Measurements from ENCODE around the gene SFMBT2.

GRCh38 chr10:7405637-7406036 lies 5.2 kb downstream of the SFMBT2 start:
- TF ChIP-seq POLR2AphosphoS5 (IDR thresholded peaks at IDR 0.05; ENCODE audit: low read depth, low read length) (no peak), POLR2A (IDR thresholded peaks at IDR 0.05; ENCODE audit: low read depth, low read length) (no peak)

Measured in GM12892 (cell line).